Glutamatergic neuron (in vitro differentiated cells): Measurements from ENCODE around the gene VSIG4. TPM values are rescaled to one million over a fixed set of nuclear protein-coding genes. Genes with fewer than 3 reads are reported as not detected.

Experiments used
- DNase-seq: peaks from one replicate; pipeline ENCODE4 v3.0.0; 2022
- H3K27ac Mint-ChIP-seq: one replicate; pipeline ENCODE4 v1.8.0; 2020; ENCODE audit warnings: mild to moderate bottlenecking, mixed read lengths, inconsistent platforms; ENCODE audit not compliant: unreplicated experiment
- H3K27me3 Mint-ChIP-seq: one replicate; pipeline ENCODE4 v1.8.0; 2020; ENCODE audit warnings: mild to moderate bottlenecking, moderate library complexity, mixed read lengths, inconsistent platforms; ENCODE audit not compliant: unreplicated experiment
- H3K36me3 Mint-ChIP-seq: one replicate; pipeline ENCODE4 v1.8.0; 2020; ENCODE audit warnings: mild to moderate bottlenecking, mixed read lengths, inconsistent platforms; ENCODE audit not compliant: unreplicated experiment
- H3K4me1 Mint-ChIP-seq: one replicate; pipeline ENCODE4 v1.8.0; 2020; ENCODE audit warnings: mild to moderate bottlenecking, low read depth, mixed read lengths, inconsistent platforms; ENCODE audit not compliant: unreplicated experiment
- H3K4me3 Mint-ChIP-seq: one replicate; pipeline ENCODE4 v1.8.0; 2020; ENCODE audit warnings: mild to moderate bottlenecking, mixed read lengths, inconsistent platforms; ENCODE audit not compliant: unreplicated experiment
- H3K9me3 Mint-ChIP-seq: one replicate; pipeline ENCODE4 v1.8.0; 2020; ENCODE audit warnings: mild to moderate bottlenecking, moderate library complexity, mixed read lengths, inconsistent platforms; ENCODE audit not compliant: unreplicated experiment
- total RNA-seq: library from RNA; stranded (reverse); fragmentation: NEBNext Ultra II Directional; extraction: Animal tissue kit (Norgen Biotek cat#: 25700); gene quantifications from one replicate; pipeline ENCODE4 v1.2.1, GENCODE V29; 2021; ENCODE audit not compliant: unreplicated experiment
- TF ChIP-seq, protein P1 (sequence below): fragments of 200-600 bp; sonication (generic); IDR thresholded peaks from one replicate; pipeline ENCODE4 v1.5.0; 2021; ENCODE audit not compliant: partially characterized antibody, unreplicated experiment

The VSIG4 gene
- total RNA-seq, 1 donor from 2014 or later = not detected

GRCh38 chrX:66046612-66047235, 6.8 kb upstream of the VSIG4 start:
- H3K27me3 Mint-ChIP-seq = no peaks in the 10 kb centered on the region
- no peak overlapping the region for H3K4me3 Mint-ChIP-seq
- H3K27ac Mint-ChIP-seq = no peak overlapping the region
- TF ChIP-seq, protein P1, sequence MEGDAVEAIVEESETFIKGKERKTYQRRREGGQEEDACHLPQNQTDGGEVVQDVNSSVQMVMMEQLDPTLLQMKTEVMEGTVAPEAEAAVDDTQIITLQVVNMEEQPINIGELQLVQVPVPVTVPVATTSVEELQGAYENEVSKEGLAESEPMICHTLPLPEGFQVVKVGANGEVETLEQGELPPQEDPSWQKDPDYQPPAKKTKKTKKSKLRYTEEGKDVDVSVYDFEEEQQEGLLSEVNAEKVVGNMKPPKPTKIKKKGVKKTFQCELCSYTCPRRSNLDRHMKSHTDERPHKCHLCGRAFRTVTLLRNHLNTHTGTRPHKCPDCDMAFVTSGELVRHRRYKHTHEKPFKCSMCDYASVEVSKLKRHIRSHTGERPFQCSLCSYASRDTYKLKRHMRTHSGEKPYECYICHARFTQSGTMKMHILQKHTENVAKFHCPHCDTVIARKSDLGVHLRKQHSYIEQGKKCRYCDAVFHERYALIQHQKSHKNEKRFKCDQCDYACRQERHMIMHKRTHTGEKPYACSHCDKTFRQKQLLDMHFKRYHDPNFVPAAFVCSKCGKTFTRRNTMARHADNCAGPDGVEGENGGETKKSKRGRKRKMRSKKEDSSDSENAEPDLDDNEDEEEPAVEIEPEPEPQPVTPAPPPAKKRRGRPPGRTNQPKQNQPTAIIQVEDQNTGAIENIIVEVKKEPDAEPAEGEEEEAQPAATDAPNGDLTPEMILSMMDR = no peak
- no peak for DNase-seq
- no peaks in the 10 kb centered on the region for H3K9me3 Mint-ChIP-seq
- H3K36me3 Mint-ChIP-seq = no peaks in the 10 kb centered on the region
- H3K4me1 Mint-ChIP-seq = no peaks in the 10 kb centered on the region

DNA sequence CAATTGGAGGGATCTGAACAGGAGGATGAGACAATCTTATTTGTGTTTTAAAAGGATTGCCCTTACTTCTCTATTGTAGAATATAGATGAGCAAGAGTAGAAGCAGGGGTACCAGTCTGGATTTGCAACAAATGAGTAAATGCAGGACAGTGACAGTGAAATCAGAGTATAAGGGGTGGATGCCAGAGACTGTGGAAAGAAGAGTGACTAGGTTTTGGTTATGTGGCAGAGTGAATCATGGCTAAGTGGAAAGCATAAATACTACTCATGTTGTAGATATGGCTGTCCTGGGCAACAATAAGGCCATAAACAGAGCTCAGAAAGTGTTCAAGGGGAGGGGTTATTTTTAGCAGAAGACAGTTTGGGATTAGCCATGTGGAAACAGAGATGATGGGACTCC, 6.0 kb upstream of the VSIG4 start:
- Mint-ChIP-seq H3K9me3 (no peaks in the 10 kb centered on the region), H3K36me3 (no peaks in the 10 kb centered on the region), H3K4me3 (no peak overlapping the region), H3K4me1 (no peaks in the 10 kb centered on the region), H3K27ac (no peak overlapping the region), H3K27me3 (no peaks in the 10 kb centered on the region)
- TF ChIP-seq, protein P1 = no peak
- no peak for DNase-seq

DNA sequence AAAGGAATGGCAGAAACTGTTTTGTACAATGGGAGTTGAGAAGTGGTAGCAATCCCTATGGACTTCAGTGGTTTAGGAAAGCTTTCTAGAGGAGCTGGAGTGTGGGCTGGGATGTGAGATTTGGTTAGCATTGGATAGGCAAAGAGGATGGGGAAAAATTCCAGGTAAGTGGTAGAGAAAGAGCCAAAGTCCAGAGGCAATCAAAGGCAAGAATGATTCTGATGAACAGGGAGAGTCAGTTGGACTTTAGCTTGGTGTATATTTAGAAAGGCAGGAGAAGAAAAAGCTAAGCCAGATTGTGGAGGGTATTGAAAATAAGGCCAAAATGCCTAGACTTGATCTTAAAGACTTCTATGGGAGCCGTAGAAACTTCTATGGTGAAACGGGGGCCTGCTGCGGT, 3.7 kb upstream of the VSIG4 start:
- H3K4me1 Mint-ChIP-seq = no peaks in the 10 kb centered on the region
- no peak overlapping the region for H3K4me3 Mint-ChIP-seq

GRCh38 chrX:66042307-66043077, 2.6 kb upstream of the VSIG4 start:
- Mint-ChIP-seq H3K4me1 (no peaks in the 10 kb centered on the region), H3K27me3 (no peaks in the 10 kb centered on the region), H3K9me3 (peaks cover 1% of the 10 kb centered on the region), H3K36me3 (no peaks in the 10 kb centered on the region), H3K27ac (no peak overlapping the region), H3K4me3 (no peak overlapping the region)
- DNase-seq = no peak
- TF ChIP-seq, protein P1 = no peak

More for the DNA sequence above, 3.7 kb upstream of the VSIG4 start:
- Mint-ChIP-seq H3K9me3 (no peaks in the 10 kb centered on the region), H3K36me3 (no peaks in the 10 kb centered on the region), H3K27ac (no peak overlapping the region), H3K27me3 (no peaks in the 10 kb centered on the region)
- TF ChIP-seq, protein P1 = no peak
- DNase-seq = no peak

GRCh38 chrX:66038115-66038514, 1.8 kb downstream of the VSIG4 start:
- peaks cover 1% of the 10 kb centered on the region for H3K9me3 Mint-ChIP-seq
- no peak for DNase-seq
- no peak overlapping the region for H3K4me3 Mint-ChIP-seq
- H3K4me1 Mint-ChIP-seq = no peaks in the 10 kb centered on the region
- H3K27ac Mint-ChIP-seq = no peak overlapping the region
- H3K36me3 Mint-ChIP-seq = no peaks in the 10 kb centered on the region
- H3K27me3 Mint-ChIP-seq = no peaks in the 10 kb centered on the region
- TF ChIP-seq, protein P1 = no peak
